Sigmoid colon (tissue), 7 donors: Measurements from ENCODE around the gene FADD. TPM values are rescaled to one million over a fixed set of nuclear protein-coding genes. Genes with fewer than 3 reads are reported as not detected.

Experiments
- DNase-seq: peaks from one replicate; pipeline ENCODE4 v3.0.0-alpha.2; 2019
- H3K27ac ChIP-seq, 4 donors: fragments of 200-600 bp; sonication (generic); one replicate each; pipeline ENCODE4 v1.5.1; 2016 to 2019; ENCODE audit warnings: mild to moderate bottlenecking in 1 of 4
- H3K27me3 ChIP-seq, 3 donors: fragments of 200-600 bp; sonication (generic); one replicate each; pipeline ENCODE4 v1.5.1; 2019; ENCODE audit warnings: mild to moderate bottlenecking in 1 of 3
- H3K36me3 ChIP-seq, 4 donors: fragments of 200-600 bp; sonication (generic); one replicate each; pipeline ENCODE4 v1.5.1; 2016 to 2019
- H3K4me1 ChIP-seq, 4 donors: fragments of 200-600 bp; sonication (generic); one replicate each; pipeline ENCODE4 v1.5.1; 2017 to 2019
- H3K4me3 ChIP-seq, 4 donors: fragments of 200-600 bp; sonication (generic); one replicate each; pipeline ENCODE4 v1.5.1; 2017 to 2019; ENCODE audit warnings: mild to moderate bottlenecking in 2 of 4, moderate library complexity in 1 of 4
- H3K9me3 ChIP-seq, 4 donors: fragments of 200-600 bp in 3 of 4; sonication (generic) in 3 of 4; one replicate each; pipeline versions ENCODE4 v1.5.1 to v1.6.1; 2013 to 2019
- CTCF ChIP-seq, 4 experiments: fragments of 450-650 bp in 3 of 4; fragments of 200-600 bp in 1 of 4; IDR thresholded peaks; one replicate each; pipeline ENCODE4 v1.5.1; 2016 to 2019; ENCODE audit warnings: antibody characterized with exemption in 4 of 4, mild to moderate bottlenecking in 3 of 4, moderate library complexity in 2 of 4
- EP300 ChIP-seq, 4 donors: sonication (generic); formaldehyde crosslinking; IDR thresholded peaks; one replicate each; pipeline ENCODE4 v1.6.1; 2017; ENCODE audit warnings: antibody characterized with exemption in 4 of 4
- POLR2A ChIP-seq, 2 donors: fragments of 450-650 bp; IDR thresholded peaks; one replicate each; pipeline ENCODE4 v1.6.1; 2016; ENCODE audit warnings: antibody characterized with exemption in 2 of 2, mild to moderate bottlenecking in 2 of 2, moderate library complexity in 2 of 2
- POLR2AphosphoS5 ChIP-seq, 4 donors: sonication (generic); formaldehyde crosslinking; IDR thresholded peaks; one replicate each; pipeline ENCODE4 v1.6.1; 2017; ENCODE audit warnings: antibody characterized with exemption in 4 of 4
- WGBS, 2 donors: extraction: QIAGEN DNeasy Blood & Tissue Kit; methylation state at CpG; one replicate each; pipeline ENCODE4 v1.1.7; 2013; 5-methylcytosine and 5-hydroxymethylcytosine counted together
- intact Hi-C: fragments of 100-400 bp; cut with DNase I; formaldehyde crosslinking; loops from one replicate; pipeline ENCODE4 v1.15.1; 2023
- polyA plus RNA-seq, 3 donors: library from polyadenylated mRNA; stranded (reverse); fragments of 200-250 nt; gene quantifications; one replicate each; pipeline ENCODE4 v1.2.3, GENCODE V29; 2013
- total RNA-seq, 4 donors: library from RNA; depleted of rRNA; stranded (reverse); fragments of >200 nt; gene quantifications; one replicate each; pipeline ENCODE4 v1.1.0, GENCODE V29; 2016
- donor health status: healthy with polysubstance abuse.
- donor health status: Bipolar disorder and iron deficiency.
- donor health status: healthy.

FADD gene
- total and polyA plus RNA-seq, 7 donors, result 11.5 to 35.5 (median 20.4) TPM

- WGBS, 2 donors, result 81 to 85% methylated on average over 12 of the region's 12 CpGs
- intact Hi-C loops, result no loop called here
- Histone ChIP-seq H3K27ac (peak overlapping the region in 3 of 4 donors; percentile 92 to 93 (median 92)), H3K4me1 (peaks cover 0 to 25% (median 21%) of the 10 kb centered on the region in 4 donors), H3K36me3 (peaks cover 8 to 43% (median 20%) of the 10 kb centered on the region in 4 donors), H3K27me3 (no peaks in the 10 kb centered on the region), H3K9me3 (no peaks in the 10 kb centered on the region), H3K4me3 (no peak overlapping the region)
- TF ChIP-seq EP300 (IDR thresholded peaks at IDR 0.05) (no peak), POLR2A (IDR thresholded peaks at IDR 0.05) (no peak), CTCF (IDR thresholded peaks at IDR 0.05) (no peak), POLR2AphosphoS5 (IDR thresholded peaks at IDR 0.05) (no peak)
- DNase-seq, result no peak
Measured at GRCh38 chr11:70205049-70205725, 2.1 kb downstream of the FADD start.

GRCh38 chr11:70205766-70206165, 2.7 kb downstream of the FADD start:
- Histone ChIP-seq H3K4me3 (no peak overlapping the region), H3K27me3 (no peaks in the 10 kb centered on the region), H3K4me1 (peaks cover 0 to 25% (median 21%) of the 10 kb centered on the region in 4 donors), H3K27ac (no peak overlapping the region), H3K9me3 (no peaks in the 10 kb centered on the region), H3K36me3 (peaks cover 8 to 43% (median 20%) of the 10 kb centered on the region in 4 donors)
- TF ChIP-seq EP300 (IDR thresholded peaks at IDR 0.05), result no peak
- TF ChIP-seq POLR2A (IDR thresholded peaks at IDR 0.05), result no peak
- TF ChIP-seq POLR2AphosphoS5 (IDR thresholded peaks at IDR 0.05), result no peak
- no peak for TF ChIP-seq CTCF (IDR thresholded peaks at IDR 0.05)
- intact Hi-C loops, result no loop called here
- WGBS, 2 donors, result 88 to 89% methylated on average over 7 of the region's 7 CpGs
- no peak for DNase-seq

DNA sequence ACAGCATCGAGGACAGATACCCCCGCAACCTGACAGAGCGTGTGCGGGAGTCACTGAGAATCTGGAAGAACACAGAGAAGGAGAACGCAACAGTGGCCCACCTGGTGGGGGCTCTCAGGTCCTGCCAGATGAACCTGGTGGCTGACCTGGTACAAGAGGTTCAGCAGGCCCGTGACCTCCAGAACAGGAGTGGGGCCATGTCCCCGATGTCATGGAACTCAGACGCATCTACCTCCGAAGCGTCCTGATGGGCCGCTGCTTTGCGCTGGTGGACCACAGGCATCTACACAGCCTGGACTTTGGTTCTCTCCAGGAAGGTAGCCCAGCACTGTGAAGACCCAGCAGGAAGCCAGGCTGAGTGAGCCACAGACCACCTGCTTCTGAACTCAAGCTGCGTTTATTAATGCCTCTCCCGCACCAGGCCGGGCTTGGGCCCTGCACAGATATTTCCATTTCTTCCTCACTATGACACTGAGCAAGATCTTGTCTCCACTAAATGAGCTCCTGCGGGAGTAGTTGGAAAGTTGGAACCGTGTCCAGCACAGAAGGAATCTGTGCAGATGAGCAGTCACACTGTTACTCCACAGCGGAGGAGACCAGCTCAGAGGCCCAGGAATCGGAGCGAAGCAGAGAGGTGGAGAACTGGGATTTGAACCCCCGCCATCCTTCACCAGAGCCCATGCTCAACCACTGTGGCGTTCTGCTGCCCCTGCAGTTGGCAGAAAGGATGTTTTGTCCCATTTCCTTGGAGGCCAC, 3.3 kb downstream of the FADD start:
- no peak for DNase-seq
- Histone ChIP-seq H3K9me3 (no peaks in the 10 kb centered on the region), H3K27ac (no peak overlapping the region), H3K27me3 (no peaks in the 10 kb centered on the region), H3K4me1 (peaks cover 0 to 25% (median 21%) of the 10 kb centered on the region in 4 donors), H3K36me3 (peaks cover 8 to 43% (median 20%) of the 10 kb centered on the region in 4 donors), H3K4me3 (no peak overlapping the region)
- WGBS, 2 donors, result 96 to 97% methylated on average over 22 of the region's 22 CpGs
- TF ChIP-seq POLR2A (IDR thresholded peaks at IDR 0.05), result no peak
- TF ChIP-seq EP300 (IDR thresholded peaks at IDR 0.05), result no peak
- TF ChIP-seq CTCF (IDR thresholded peaks at IDR 0.05), result no peak
- TF ChIP-seq POLR2AphosphoS5 (IDR thresholded peaks at IDR 0.05), result no peak
- intact Hi-C loops, result no loop called here

- H3K36me3 ChIP-seq, result peaks cover 8 to 43% (median 20%) of the 10 kb centered on the region in 4 donors
- no peak for TF ChIP-seq EP300 (IDR thresholded peaks at IDR 0.05)
- no peak for TF ChIP-seq POLR2AphosphoS5 (IDR thresholded peaks at IDR 0.05)
- TF ChIP-seq POLR2A (IDR thresholded peaks at IDR 0.05), result no peak
- no peak for TF ChIP-seq CTCF (IDR thresholded peaks at IDR 0.05)
- no peak overlapping the region for H3K27ac ChIP-seq
- 76 to 88% methylated on average over 6 of the region's 6 CpGs for WGBS, 2 donors
- no peak for DNase-seq
- no peaks in the 10 kb centered on the region for H3K27me3 ChIP-seq
- H3K4me1 ChIP-seq, result peaks cover 0 to 25% (median 21%) of the 10 kb centered on the region in 4 donors
- intact Hi-C loops, result no loop called here
- H3K4me3 ChIP-seq, result no peak overlapping the region
- H3K9me3 ChIP-seq, result no peaks in the 10 kb centered on the region
Measured at GRCh38 chr11:70206982-70207376, 3.9 kb downstream of the FADD start.
